Neural cell (in vitro differentiated cells): ENCODE data around the gene DZIP1L. TPM values are rescaled to one million over a fixed set of nuclear protein-coding genes. Genes with fewer than 3 reads are reported as not detected.

Experiments used
- H2AFZ ChIP-seq: fragments of 200-600, 300-800 bp; sonication (generic), shearing (Covaris generic); 2 replicates; pipeline ENCODE4 v1.6.0; 2014; ENCODE audit warnings: low read depth, mild to moderate bottlenecking, antibody characterized with exemption, low read length, moderate library complexity
- H3F3A ChIP-seq: fragments of 200-600 bp; shearing (Covaris generic); 2 replicates; pipeline ENCODE4 v1.6.1; 2016; ENCODE audit warnings: mild to moderate bottlenecking, moderate library complexity, mixed read lengths, antibody characterized with exemption, low read length; ENCODE audit not compliant: insufficient read depth, poor library complexity, severe bottlenecking
- H3K27ac ChIP-seq: fragments of 200-600, 300-800 bp; sonication (generic), shearing (Covaris generic); 2 replicates; pipeline ENCODE4 v1.5.1; 2014; ENCODE audit warnings: mild to moderate bottlenecking, low read length, moderate library complexity
- H3K27me3 ChIP-seq: fragments of 300-800, 200-600 bp; sonication (generic), shearing (Covaris generic); 2 replicates; pipeline ENCODE4 v1.6.0; 2014; ENCODE audit warnings: mild to moderate bottlenecking, low read depth, low read length, moderate library complexity; ENCODE audit not compliant: insufficient read depth
- H3K36me3 ChIP-seq: fragments of 300-800, 200-600 bp; sonication (generic), shearing (Covaris generic); 2 replicates; pipeline ENCODE4 v1.5.1; 2014; ENCODE audit warnings: mild to moderate bottlenecking, antibody characterized with exemption, low read length, moderate library complexity; ENCODE audit not compliant: insufficient read depth
- H3K4me2 ChIP-seq: fragments of 300-800, 200-600 bp; sonication (generic), shearing (Covaris generic); 2 replicates; pipeline ENCODE4 v1.6.0; 2014; ENCODE audit warnings: mild to moderate bottlenecking, low read length
- H3K4me3 ChIP-seq: fragments of 300-800, 200-600 bp; sonication (generic), shearing (Covaris generic); 2 replicates; pipeline ENCODE4 v1.5.1; 2014; ENCODE audit warnings: mild to moderate bottlenecking, low read length, moderate library complexity
- H3K79me2 ChIP-seq: fragments of 200-600 bp; shearing (Covaris generic); replicated peaks from 2 replicates; pipeline ENCODE4 v1.6.0; 2014; ENCODE audit warnings: mild to moderate bottlenecking, low read length, moderate library complexity; ENCODE audit not compliant: insufficient read depth
- H3K9ac ChIP-seq: fragments of 300-800, 200-600 bp; sonication (generic), shearing (Covaris generic); 2 replicates; pipeline ENCODE4 v1.6.1; 2016; ENCODE audit warnings: mild to moderate bottlenecking, low read length, mixed read lengths
- H3K9me2 ChIP-seq: fragments of 200-600 bp; shearing (Covaris generic); 2 replicates; pipeline ENCODE4 v1.6.1; 2016; ENCODE audit warnings: mild to moderate bottlenecking, low read length, mixed read lengths; ENCODE audit not compliant: insufficient read depth
- H3K9me3 ChIP-seq: fragments of 200-600, 300-800 bp; sonication (generic), shearing (Covaris generic); 2 replicates; pipeline ENCODE4 v1.6.1; 2016; ENCODE audit warnings: mild to moderate bottlenecking, mixed run types, low read length, moderate library complexity, mixed read lengths
- H4K20me1 ChIP-seq: fragments of 200-600 bp; shearing (Covaris generic); 2 replicates; pipeline ENCODE4 v1.6.1; 2016; ENCODE audit warnings: mild to moderate bottlenecking, mixed run types; ENCODE audit not compliant: insufficient read depth
- CTCF ChIP-seq: fragments of 450-650 bp; IDR thresholded peaks from 2 replicates; pipeline ENCODE4 v1.5.1; 2014; ENCODE audit warnings: antibody characterized with exemption, mild to moderate bottlenecking, moderate library complexity; ENCODE audit not compliant: poor library complexity, severe bottlenecking
- EP300 ChIP-seq: fragments of 450-650 bp; conservative IDR thresholded peaks from 2 replicates; pipeline ENCODE4 v1.6.1; 2014; ENCODE audit warnings: antibody characterized with exemption, mild to moderate bottlenecking, moderate library complexity; ENCODE audit not compliant: poor library complexity, severe bottlenecking
- EZH2 ChIP-seq: fragments of 200-600, 300-800 bp; shearing (Covaris generic), sonication (generic); IDR thresholded peaks from 2 replicates; pipeline ENCODE4 v1.6.1; 2014; ENCODE audit warnings: antibody characterized with exemption, low read length, borderline replicate concordance, mild to moderate bottlenecking; ENCODE audit not compliant: insufficient read depth, poor library complexity, severe bottlenecking
- MXI1 ChIP-seq: fragments of 450-650 bp; conservative IDR thresholded peaks from 2 replicates; pipeline ENCODE4 v1.6.1; 2014; ENCODE audit warnings: antibody characterized with exemption, mild to moderate bottlenecking; ENCODE audit not compliant: poor library complexity, severe bottlenecking
- POLR2AphosphoS5 ChIP-seq: IDR thresholded peaks from 2 replicates; pipeline ENCODE4 v1.6.1; 2012
- RAD21 ChIP-seq: fragments of 450-650 bp; conservative IDR thresholded peaks from 2 replicates; pipeline ENCODE4 v1.6.1; 2014; ENCODE audit warnings: antibody characterized with exemption, mild to moderate bottlenecking, moderate library complexity
- SMC3 ChIP-seq: fragments of 450-650 bp; conservative IDR thresholded peaks from 2 replicates; pipeline ENCODE4 v1.6.1; 2014; ENCODE audit warnings: antibody characterized with exemption, mild to moderate bottlenecking, moderate library complexity; ENCODE audit not compliant: poor library complexity
- TAF1 ChIP-seq: IDR thresholded peaks from 2 replicates; pipeline ENCODE4 v1.6.1; 2012; ENCODE audit warnings: low read depth
- polyA plus RNA-seq: library from polyadenylated mRNA; depleted of rRNA; stranded (reverse); fragments of >200 nt; gene quantifications from 2 replicates; pipeline ENCODE4 v1.2.3, GENCODE V29; 2014
- TF ChIP-seq, protein P1 (sequence below): IDR thresholded peaks from 2 replicates; pipeline ENCODE4 v1.6.1; 2012; ENCODE audit warnings: borderline replicate concordance

The DZIP1L gene
- polyA plus RNA-seq, 1 donor from 2014 or later: 1.7 TPM

DNA sequence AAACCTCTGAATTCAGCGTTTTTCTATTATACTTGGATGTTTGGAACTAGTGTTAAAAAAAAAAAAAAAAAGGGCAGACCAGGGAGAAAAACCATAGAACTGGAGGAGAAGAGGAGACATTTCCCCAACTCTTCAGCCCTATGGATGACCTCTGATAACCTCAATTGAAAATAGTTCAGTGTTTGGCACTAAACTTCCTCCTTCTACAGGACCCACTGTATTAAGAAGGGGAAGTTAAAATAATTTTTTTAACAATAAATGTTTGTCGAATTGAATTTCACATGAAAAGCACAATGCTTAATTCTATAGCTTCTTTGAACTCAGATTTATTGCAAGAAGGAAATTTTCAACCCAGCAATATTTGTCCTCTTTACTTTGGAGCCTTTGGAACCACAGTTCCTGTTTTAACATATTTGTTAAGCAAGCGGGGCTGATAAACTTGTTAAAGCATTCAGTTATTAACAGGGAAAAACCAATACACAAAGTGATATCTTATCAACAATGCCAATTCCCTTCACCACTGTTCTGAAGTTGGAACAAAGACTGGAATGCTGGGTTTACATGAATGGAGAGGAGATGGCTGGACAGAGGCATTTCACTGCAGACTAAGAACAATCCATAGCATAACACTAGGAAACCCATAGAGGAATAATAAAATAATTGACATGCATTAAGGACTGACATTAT is 19.9 kb upstream of the DZIP1L start (continued):
- TF ChIP-seq CTCF (no peak), MXI1 (no peak)

GRCh38 chr3:138132239-138132638 is 16.8 kb upstream of the DZIP1L start, which contains the start of gene A4GNT:
Gene A4GNT, minus strand, starts transcription at chr3:138132390. Its CDS starts 1,134 bp downstream, at chr3:138131256.
- no peak within 1 kb of the TSS for H2AFZ ChIP-seq
- no peak within 1 kb of the TSS for H3K4me3 ChIP-seq
- H3K27ac ChIP-seq: no peak within 1 kb of the TSS
- no peaks in the 10 kb centered on the region for H3F3A ChIP-seq
- H3K9ac ChIP-seq: no peak within 1 kb of the TSS
- no peaks in the 10 kb centered on the region for H4K20me1 ChIP-seq
- H3K4me2 ChIP-seq: no peak within 1 kb of the TSS
- no peaks in the 10 kb centered on the region for H3K9me3 ChIP-seq
- no peaks in the 10 kb centered on the region for H3K27me3 ChIP-seq
- H3K79me2 ChIP-seq: no peaks in the 10 kb centered on the region
- no peaks in the 10 kb centered on the region for H3K36me3 ChIP-seq
- H3K9me2 ChIP-seq: no peaks in the 10 kb centered on the region
- TF ChIP-seq CTCF: no peak

GRCh38 chr3:138127636-138128365 is 12.4 kb upstream of the DZIP1L start:
- no peaks in the 10 kb centered on the region for H3K36me3 ChIP-seq
- no peaks in the 10 kb centered on the region for H4K20me1 ChIP-seq
- H3K9ac ChIP-seq: no peak overlapping the region
- H3K9me2 ChIP-seq: no peaks in the 10 kb centered on the region
- H2AFZ ChIP-seq: no peak overlapping the region
- no peak overlapping the region for H3K4me3 ChIP-seq
- no peaks in the 10 kb centered on the region for H3K9me3 ChIP-seq
- no peaks in the 10 kb centered on the region for H3F3A ChIP-seq
- TF ChIP-seq POLR2AphosphoS5 (no peak), MXI1 (no peak), RAD21 (no peak), SMC3 (no peak), TAF1 (no peak), CTCF (no peak), EZH2 (no peak), EP300 (no peak)
- TF ChIP-seq, protein P1, sequence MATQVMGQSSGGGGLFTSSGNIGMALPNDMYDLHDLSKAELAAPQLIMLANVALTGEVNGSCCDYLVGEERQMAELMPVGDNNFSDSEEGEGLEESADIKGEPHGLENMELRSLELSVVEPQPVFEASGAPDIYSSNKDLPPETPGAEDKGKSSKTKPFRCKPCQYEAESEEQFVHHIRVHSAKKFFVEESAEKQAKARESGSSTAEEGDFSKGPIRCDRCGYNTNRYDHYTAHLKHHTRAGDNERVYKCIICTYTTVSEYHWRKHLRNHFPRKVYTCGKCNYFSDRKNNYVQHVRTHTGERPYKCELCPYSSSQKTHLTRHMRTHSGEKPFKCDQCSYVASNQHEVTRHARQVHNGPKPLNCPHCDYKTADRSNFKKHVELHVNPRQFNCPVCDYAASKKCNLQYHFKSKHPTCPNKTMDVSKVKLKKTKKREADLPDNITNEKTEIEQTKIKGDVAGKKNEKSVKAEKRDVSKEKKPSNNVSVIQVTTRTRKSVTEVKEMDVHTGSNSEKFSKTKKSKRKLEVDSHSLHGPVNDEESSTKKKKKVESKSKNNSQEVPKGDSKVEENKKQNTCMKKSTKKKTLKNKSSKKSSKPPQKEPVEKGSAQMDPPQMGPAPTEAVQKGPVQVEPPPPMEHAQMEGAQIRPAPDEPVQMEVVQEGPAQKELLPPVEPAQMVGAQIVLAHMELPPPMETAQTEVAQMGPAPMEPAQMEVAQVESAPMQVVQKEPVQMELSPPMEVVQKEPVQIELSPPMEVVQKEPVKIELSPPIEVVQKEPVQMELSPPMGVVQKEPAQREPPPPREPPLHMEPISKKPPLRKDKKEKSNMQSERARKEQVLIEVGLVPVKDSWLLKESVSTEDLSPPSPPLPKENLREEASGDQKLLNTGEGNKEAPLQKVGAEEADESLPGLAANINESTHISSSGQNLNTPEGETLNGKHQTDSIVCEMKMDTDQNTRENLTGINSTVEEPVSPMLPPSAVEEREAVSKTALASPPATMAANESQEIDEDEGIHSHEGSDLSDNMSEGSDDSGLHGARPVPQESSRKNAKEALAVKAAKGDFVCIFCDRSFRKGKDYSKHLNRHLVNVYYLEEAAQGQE: no peak
- H3K79me2 ChIP-seq: no peaks in the 10 kb centered on the region
- no peak overlapping the region for H3K27ac ChIP-seq
- H3K4me2 ChIP-seq: no peak overlapping the region
- no peaks in the 10 kb centered on the region for H3K27me3 ChIP-seq
